HepG2 (cell line): ENCODE measurements around the gene PAM16. TPM values are rescaled to one million over a fixed set of nuclear protein-coding genes. Genes with fewer than 3 reads are reported as not detected.

ENCODE experiments used
- BATF2 ChIP-seq: sonication (generic); formaldehyde crosslinking; IDR thresholded peaks from 2 replicates; pipeline ENCODE4 v1.8.0; 2022; ENCODE audit warnings: mild to moderate bottlenecking, missing genetic modification reagents, moderate library complexity
- GPN1 ChIP-seq: sonication (generic); formaldehyde crosslinking; IDR thresholded peaks from 2 replicates; pipeline ENCODE4 v1.5.1; 2020; ENCODE audit warnings: missing genetic modification reagents, borderline replicate concordance
- HDAC6 ChIP-seq: fragments of 200-600 bp; sonication (generic); IDR thresholded peaks from 2 replicates; pipeline ENCODE4 v1.7.0; 2017; ENCODE audit warnings: mild to moderate bottlenecking, antibody characterized with exemption, low read length, low read depth
- HMG20B ChIP-seq: conservative IDR thresholded peaks from 2 replicates; pipeline ENCODE4 v1.6.1; 2016; ENCODE audit warnings: missing genetic modification reagents, missing compliant biosample characterization
- HMGXB3 ChIP-seq: sonication (generic); formaldehyde crosslinking; IDR thresholded peaks from 2 replicates; pipeline ENCODE4 v1.4.0; 2020; ENCODE audit warnings: missing genetic modification reagents, borderline replicate concordance
- HNRNPUL1 ChIP-seq: fragments of 200-400 bp; formaldehyde crosslinking; IDR thresholded peaks from 2 replicates; pipeline ENCODE4 v1.6.1; 2017; ENCODE audit warnings: low read depth, mild to moderate bottlenecking, low read length, moderate library complexity
- JUND ChIP-seq: sonication (generic); formaldehyde crosslinking; IDR thresholded peaks from 2 replicates; pipeline ENCODE4 v1.8.0; 2022; ENCODE audit warnings: mild to moderate bottlenecking, missing genetic modification reagents
- SRSF4 ChIP-seq: fragments of 200-400 bp; formaldehyde crosslinking; IDR thresholded peaks from one replicate; pipeline ENCODE4 v1.6.1; 2018; ENCODE audit warnings: mild to moderate bottlenecking, low read depth, low read length, moderate library complexity; ENCODE audit not compliant: poor library complexity, severe bottlenecking
- THRA ChIP-seq: sonication (generic); formaldehyde crosslinking; IDR thresholded peaks from 2 replicates; pipeline ENCODE4 v1.4.0; 2020; ENCODE audit warnings: missing genetic modification reagents, borderline replicate concordance
- ZHX2 ChIP-seq, 2 experiments: sonication (generic) in 1 of 2; formaldehyde crosslinking in 1 of 2; IDR thresholded peaks; 2 replicates each; pipeline versions ENCODE4 v1.6.1 to v1.9.0; 2014 to 2022; ENCODE audit warnings: antibody characterized with exemption in 1 of 2, borderline replicate concordance in 1 of 2, inconsistent platforms in 1 of 2, low read depth in 1 of 2, missing genetic modification reagents in 1 of 2
- ZNF362 ChIP-seq: sonication (generic); formaldehyde crosslinking; IDR thresholded peaks from 2 replicates; pipeline ENCODE4 v1.4.0; 2020; ENCODE audit warnings: missing genetic modification reagents, mild to moderate bottlenecking, borderline replicate concordance
- ZNF496 ChIP-seq: sonication (generic); formaldehyde crosslinking; IDR thresholded peaks from 2 replicates; pipeline ENCODE4 v1.8.1; 2023; ENCODE audit warnings: mild to moderate bottlenecking, moderate library complexity, missing genetic modification reagents; ENCODE audit not compliant: insufficient replicate concordance
- ZNF75D ChIP-seq: sonication (generic); formaldehyde crosslinking; IDR thresholded peaks from 2 replicates; pipeline ENCODE4 v1.8.1; 2023; ENCODE audit warnings: missing genetic modification reagents, mild to moderate bottlenecking, borderline replicate concordance
- polyA plus RNA-seq, 8 experiments: library from polyadenylated mRNA; depleted of rRNA in 3 of 8; stranded (reverse) in 7 of 8; unstranded in 1 of 8; fragments of >200 nt; fragmentation: Illumina TruSeq in 4 of 8; extraction: Trizol in 4 of 8; gene quantifications; 2 replicates each; pipeline versions ENCODE4 v1.2.1 to v1.2.3, GENCODE V29; 2011 to 2016; ENCODE audit warnings: low read depth in 4 of 8, missing spikeins in 1 of 8, mixed read lengths in 1 of 8; ENCODE audit not compliant: insufficient read depth in 1 of 8
- total RNA-seq, 5 experiments: library from RNA; depleted of rRNA; stranded (reverse); fragments of >200 nt; fragmentation: Illumina TruSeq; extraction: Trizol; gene quantifications; 2 replicates each; pipeline ENCODE4 v1.2.3, GENCODE V29; 2016; ENCODE audit warnings: low read depth in 1 of 5

The PAM16 gene
- total and polyA plus RNA-seq, 2 of the 13 experiments (the other 11 are each of a cell fraction or from before 2014, with no cell fraction given), result 51.5 to 51.8 TPM

- no peak for TF ChIP-seq ZNF496 (CRISPR knock-in tag)
- no peak for TF ChIP-seq HDAC6
- no peak for TF ChIP-seq ZHX2 (IDR thresholded peaks at IDR 0.05; ENCODE audit: low read depth)
- TF ChIP-seq ZHX2 (CRISPR knock-in tag; IDR thresholded peaks at IDR 0.05; ENCODE audit: borderline replicate concordance), result no peak
- no peak for TF ChIP-seq SRSF4
- TF ChIP-seq HNRNPUL1, result no peak
- TF ChIP-seq ZNF75D (CRISPR knock-in tag), result no peak
- no peak for TF ChIP-seq HMGXB3 (CRISPR knock-in tag)
- TF ChIP-seq BATF2 (CRISPR knock-in tag), result no peak
- peak; percentile 16; the same call in 1 of the 2 replicates for TF ChIP-seq JUND
- no peak; the same call in 1 of the 2 replicates for TF ChIP-seq THRA
- TF ChIP-seq ZNF362 (CRISPR knock-in tag), result no peak
- no peak for TF ChIP-seq GPN1 (CRISPR knock-in tag)
- TF ChIP-seq HMG20B, result no peak
Observed at GRCh38 chr16:4372578-4373355, 21.6 kb upstream of the PAM16 start (continued).
